ENCODE results near the gene MED12L. TPM values are rescaled to one million over a fixed set of nuclear protein-coding genes. Genes with fewer than 3 reads are reported as not detected.

Gene MED12L
- total and polyA plus RNA-seq, 10 of the 15 experiments (the other 5 are each of a cell fraction or from before 2014, with no cell fraction given), result 0.01 to 0.06 (median 0.03) TPM; not detected in 2

DNA sequence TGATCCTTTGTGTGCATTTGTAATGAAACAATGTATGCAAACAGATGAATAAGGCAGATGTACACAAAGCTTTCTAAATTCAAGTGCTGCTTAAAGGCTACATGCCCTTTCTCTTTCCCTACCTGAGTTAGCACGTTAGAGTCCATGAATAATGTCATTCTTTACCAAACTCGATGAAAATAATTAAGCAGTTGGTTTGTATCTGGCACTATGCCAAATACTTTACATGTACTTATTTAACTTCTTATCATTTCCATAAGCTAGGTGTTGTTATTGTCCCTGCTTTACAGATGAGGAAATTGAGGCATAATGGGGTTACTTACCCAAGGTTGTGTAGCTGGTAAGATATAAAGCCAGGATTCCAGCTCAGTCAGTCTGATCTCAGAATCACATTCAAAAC lies 115.1 kb downstream of the MED12L start:
- WGBS (ENCODE audit: insufficient coverage, insufficient replicate concordance, low lambda C conversion rate, missing lambda C conversion rate), result 40% methylated on average over 2 of the region's 2 CpGs
- H3K79me2 ChIP-seq (ENCODE audit: control insufficient read depth, insufficient read depth, low read length), result no peaks in the 10 kb centered on the region
- ChIA-PET POLR2A (no interaction called here), RAD21 (ENCODE audit: unreplicated experiment) (interaction anchor here (1.5 kb wide), 1 partner anchor 32 kb away, joined by 7 read pairs; no protein-coding TSS in a partner anchor), SMC1A (ENCODE audit: uncharacterized antibody, unreplicated experiment) (interaction anchor here (0.6 to 4.2 kb wide), 4 partner anchors 10 to 30 kb away, joined by 3 to 22 read pairs (median 5); no protein-coding TSS in a partner anchor), CTCF (interaction anchor here (1.7 kb wide), 2 partner anchors 27 to 33 kb away, joined by 5 to 6 read pairs; no protein-coding TSS in a partner anchor)
- intact Hi-C loops (cut with micrococcal nuclease; ENCODE audit: unreplicated experiment), result no loop called here
- H3K27me3 ChIP-seq (replicated peaks in 1 of 2; ENCODE audit: control insufficient read depth in 2 of 2, insufficient read depth in 2 of 2, low read length in 1 of 2), result no peaks in the 10 kb centered on the region; a peak in 1 of 4 replicates
- H3K27ac ChIP-seq (ENCODE audit: control insufficient read depth, insufficient read depth), result no peak overlapping the region
- FAIRE-seq (no peak), DNase-seq (ENCODE audit: low read depth, low spot score) (no peak), ATAC-seq (no peak)
- no peak overlapping the region for H3K9ac ChIP-seq (ENCODE audit: control insufficient read depth, insufficient read depth, low read length)
- no peaks in the 10 kb centered on the region; the same call in 1 of the 2 replicates for H3K4me1 ChIP-seq (ENCODE audit: control insufficient read depth, insufficient read depth, low read length)
- H3K36me3 ChIP-seq (ENCODE audit: control insufficient read depth in 2 of 2, insufficient read depth in 2 of 2, low read length in 1 of 2), result no peaks in the 10 kb centered on the region
- no peak overlapping the region for H2AFZ ChIP-seq (ENCODE audit: control insufficient read depth, low read depth, low read length)
- H3K4me2 ChIP-seq (ENCODE audit: control insufficient read depth, insufficient read depth), result no peak overlapping the region
- in situ Hi-C loops (cut with MboI), result no loop called here
- no peaks in the 10 kb centered on the region for H3K9me3 ChIP-seq (replicated peaks; ENCODE audit: control insufficient read depth, insufficient read depth, low read length)
- BruUV-seq (replicated peaks), result no TSS peak
- H3K4me3 ChIP-seq, result no peak overlapping the region
- TF ChIP-seq YBX1 (IDR thresholded peaks at IDR 0.05) (no peak), SMAD1 (IDR thresholded peaks at IDR 0.05; ENCODE audit: low read depth, partially characterized antibody) (peak; percentile 43)
- no peaks in the 10 kb centered on the region for H4K20me1 ChIP-seq (ENCODE audit: control insufficient read depth, insufficient read depth)

DNA sequence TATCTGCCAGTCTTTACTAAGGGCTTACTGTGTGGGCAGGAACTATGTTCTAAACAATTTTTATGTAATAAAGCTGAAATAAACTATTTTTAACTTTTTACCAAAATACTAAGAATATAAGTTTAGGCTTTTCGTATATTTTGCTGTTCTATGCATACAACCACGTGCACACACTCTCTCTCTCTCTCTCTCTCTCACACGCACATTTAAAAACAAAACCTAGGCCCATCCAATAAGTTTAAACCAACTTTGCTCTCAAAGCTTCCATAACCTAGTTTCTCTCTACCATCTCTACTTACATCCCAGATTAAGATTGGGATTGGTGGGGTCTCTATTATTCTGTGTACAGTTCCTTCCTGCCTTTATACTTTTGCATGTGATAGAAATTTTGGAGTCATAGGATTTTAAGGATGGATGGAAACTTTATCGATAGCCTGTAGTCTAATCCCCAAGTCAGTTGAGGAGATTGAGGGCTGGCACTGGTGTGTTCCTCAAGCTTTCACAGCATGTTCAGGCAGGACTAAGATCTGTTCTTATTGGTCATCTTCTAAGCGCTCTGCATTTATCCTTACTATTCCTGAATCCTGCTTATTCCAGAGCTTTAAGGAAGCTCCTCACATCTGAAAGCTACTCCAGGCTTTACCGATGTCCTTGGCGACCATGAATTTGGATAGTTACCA lies 115.7 kb downstream of the MED12L start:
- no TSS peak for BruUV-seq (replicated peaks)
- H3K4me2 ChIP-seq (ENCODE audit: control insufficient read depth, insufficient read depth), result no peak overlapping the region
- TF ChIP-seq ZNF207 (IDR thresholded peaks at IDR 0.05; ENCODE audit: borderline replicate concordance) (no peak), ZBED1 (IDR thresholded peaks at IDR 0.05; ENCODE audit: borderline replicate concordance) (no peak), IRF4 (IDR thresholded peaks at IDR 0.05; ENCODE audit: low read depth, low read length) (no peak), MXI1 (IDR thresholded peaks at IDR 0.05; ENCODE audit: low read depth, low read length) (no peak)
- TF ChIP-seq, protein P1, sequence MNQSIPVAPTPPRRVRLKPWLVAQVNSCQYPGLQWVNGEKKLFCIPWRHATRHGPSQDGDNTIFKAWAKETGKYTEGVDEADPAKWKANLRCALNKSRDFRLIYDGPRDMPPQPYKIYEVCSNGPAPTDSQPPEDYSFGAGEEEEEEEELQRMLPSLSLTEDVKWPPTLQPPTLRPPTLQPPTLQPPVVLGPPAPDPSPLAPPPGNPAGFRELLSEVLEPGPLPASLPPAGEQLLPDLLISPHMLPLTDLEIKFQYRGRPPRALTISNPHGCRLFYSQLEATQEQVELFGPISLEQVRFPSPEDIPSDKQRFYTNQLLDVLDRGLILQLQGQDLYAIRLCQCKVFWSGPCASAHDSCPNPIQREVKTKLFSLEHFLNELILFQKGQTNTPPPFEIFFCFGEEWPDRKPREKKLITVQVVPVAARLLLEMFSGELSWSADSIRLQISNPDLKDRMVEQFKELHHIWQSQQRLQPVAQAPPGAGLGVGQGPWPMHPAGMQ (IDR thresholded peaks at IDR 0.05; ENCODE audit: borderline replicate concordance), result no peak
- TF ChIP-seq, protein P2, sequence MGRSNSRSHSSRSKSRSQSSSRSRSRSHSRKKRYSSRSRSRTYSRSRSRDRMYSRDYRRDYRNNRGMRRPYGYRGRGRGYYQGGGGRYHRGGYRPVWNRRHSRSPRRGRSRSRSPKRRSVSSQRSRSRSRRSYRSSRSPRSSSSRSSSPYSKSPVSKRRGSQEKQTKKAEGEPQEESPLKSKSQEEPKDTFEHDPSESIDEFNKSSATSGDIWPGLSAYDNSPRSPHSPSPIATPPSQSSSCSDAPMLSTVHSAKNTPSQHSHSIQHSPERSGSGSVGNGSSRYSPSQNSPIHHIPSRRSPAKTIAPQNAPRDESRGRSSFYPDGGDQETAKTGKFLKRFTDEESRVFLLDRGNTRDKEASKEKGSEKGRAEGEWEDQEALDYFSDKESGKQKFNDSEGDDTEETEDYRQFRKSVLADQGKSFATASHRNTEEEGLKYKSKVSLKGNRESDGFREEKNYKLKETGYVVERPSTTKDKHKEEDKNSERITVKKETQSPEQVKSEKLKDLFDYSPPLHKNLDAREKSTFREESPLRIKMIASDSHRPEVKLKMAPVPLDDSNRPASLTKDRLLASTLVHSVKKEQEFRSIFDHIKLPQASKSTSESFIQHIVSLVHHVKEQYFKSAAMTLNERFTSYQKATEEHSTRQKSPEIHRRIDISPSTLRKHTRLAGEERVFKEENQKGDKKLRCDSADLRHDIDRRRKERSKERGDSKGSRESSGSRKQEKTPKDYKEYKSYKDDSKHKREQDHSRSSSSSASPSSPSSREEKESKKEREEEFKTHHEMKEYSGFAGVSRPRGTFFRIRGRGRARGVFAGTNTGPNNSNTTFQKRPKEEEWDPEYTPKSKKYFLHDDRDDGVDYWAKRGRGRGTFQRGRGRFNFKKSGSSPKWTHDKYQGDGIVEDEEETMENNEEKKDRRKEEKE (IDR thresholded peaks at IDR 0.05), result no peak
- TF ChIP-seq, protein P3, sequence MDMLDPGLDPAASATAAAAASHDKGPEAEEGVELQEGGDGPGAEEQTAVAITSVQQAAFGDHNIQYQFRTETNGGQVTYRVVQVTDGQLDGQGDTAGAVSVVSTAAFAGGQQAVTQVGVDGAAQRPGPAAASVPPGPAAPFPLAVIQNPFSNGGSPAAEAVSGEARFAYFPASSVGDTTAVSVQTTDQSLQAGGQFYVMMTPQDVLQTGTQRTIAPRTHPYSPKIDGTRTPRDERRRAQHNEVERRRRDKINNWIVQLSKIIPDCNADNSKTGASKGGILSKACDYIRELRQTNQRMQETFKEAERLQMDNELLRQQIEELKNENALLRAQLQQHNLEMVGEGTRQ (IDR thresholded peaks at IDR 0.05; ENCODE audit: borderline replicate concordance, low read depth, low read length), result no peak

More for the DNA sequence above, 115.7 kb downstream of the MED12L start:
- in situ Hi-C loops (cut with MboI) (no loop called here), intact Hi-C loops (cut with micrococcal nuclease; ENCODE audit: unreplicated experiment) (no loop called here)
- Histone ChIP-seq H3K36me3 (ENCODE audit: control insufficient read depth in 2 of 2, insufficient read depth in 2 of 2, low read length in 1 of 2) (no peaks in the 10 kb centered on the region), H3K9me3 (replicated peaks; ENCODE audit: control insufficient read depth, insufficient read depth, low read length) (no peaks in the 10 kb centered on the region), H3K4me3 (no peak overlapping the region), H3K27me3 (replicated peaks in 1 of 2; ENCODE audit: control insufficient read depth in 2 of 2, insufficient read depth in 2 of 2, low read length in 1 of 2) (no peaks in the 10 kb centered on the region; a peak in 1 of 4 replicates), H3K79me2 (ENCODE audit: control insufficient read depth, insufficient read depth, low read length) (no peaks in the 10 kb centered on the region), H3K9ac (ENCODE audit: control insufficient read depth, insufficient read depth, low read length) (no peak overlapping the region), H3K27ac (ENCODE audit: control insufficient read depth, insufficient read depth) (no peak overlapping the region), H3K4me1 (ENCODE audit: control insufficient read depth, insufficient read depth, low read length) (no peaks in the 10 kb centered on the region; the same call in 1 of the 2 replicates), H4K20me1 (ENCODE audit: control insufficient read depth, insufficient read depth) (no peaks in the 10 kb centered on the region), H2AFZ (ENCODE audit: control insufficient read depth, low read depth, low read length) (no peak overlapping the region)
- ChIA-PET CTCF (interaction anchor here (0.8 to 1.7 kb wide), 5 partner anchors 9 to 33 kb away, joined by 3 to 6 read pairs (median 3); no protein-coding TSS in a partner anchor), SMC1A (ENCODE audit: uncharacterized antibody, unreplicated experiment) (interaction anchor here (1.1 to 4.2 kb wide), 4 partner anchors 10 to 81 kb away, joined by 3 to 22 read pairs (median 5); no protein-coding TSS in a partner anchor), POLR2A (no interaction called here), RAD21 (ENCODE audit: unreplicated experiment) (interaction anchor here (1.5 kb wide), 1 partner anchor 33 kb away, joined by 7 read pairs; no protein-coding TSS in a partner anchor)
- no peak for DNase-seq (ENCODE audit: low read depth, low spot score)
- no peak for FAIRE-seq
- ATAC-seq, result no peak
- WGBS (ENCODE audit: insufficient coverage, insufficient replicate concordance, low lambda C conversion rate, missing lambda C conversion rate), result 62% methylated on average over 7 of the region's 7 CpGs

Measured in GM12878 (cell line).